GM19397 (cell line): ENCODE results near the gene CRADD.
"Not testable (repeated sequence)": the region's sequence is repeated elsewhere in the genome, so short reads cannot be mapped to it uniquely, and the experiment has no call there.

ENCODE experiments used
- ATAC-seq: cut with Tn5 transposase; IDR thresholded peaks from one replicate; pipeline ENCODE4 v1.9.1; 2021; ENCODE audit warnings: mild to moderate bottlenecking, moderate library complexity; ENCODE audit not compliant: unreplicated experiment

Gene CRADD

GRCh38 chr12:93754859-93755258 is 77.7 kb downstream of the CRADD start:
- ATAC-seq: not testable (repeated sequence)

- no peak for ATAC-seq
Observed at GRCh38 chr12:93756288-93756687, 79.1 kb downstream of the CRADD start.

GRCh38 chr12:93757792-93758694 is 80.9 kb downstream of the CRADD start:
- no peak for ATAC-seq

GRCh38 chr12:93758801-93759373 is 81.7 kb downstream of the CRADD start:
- ATAC-seq: no peak

DNA sequence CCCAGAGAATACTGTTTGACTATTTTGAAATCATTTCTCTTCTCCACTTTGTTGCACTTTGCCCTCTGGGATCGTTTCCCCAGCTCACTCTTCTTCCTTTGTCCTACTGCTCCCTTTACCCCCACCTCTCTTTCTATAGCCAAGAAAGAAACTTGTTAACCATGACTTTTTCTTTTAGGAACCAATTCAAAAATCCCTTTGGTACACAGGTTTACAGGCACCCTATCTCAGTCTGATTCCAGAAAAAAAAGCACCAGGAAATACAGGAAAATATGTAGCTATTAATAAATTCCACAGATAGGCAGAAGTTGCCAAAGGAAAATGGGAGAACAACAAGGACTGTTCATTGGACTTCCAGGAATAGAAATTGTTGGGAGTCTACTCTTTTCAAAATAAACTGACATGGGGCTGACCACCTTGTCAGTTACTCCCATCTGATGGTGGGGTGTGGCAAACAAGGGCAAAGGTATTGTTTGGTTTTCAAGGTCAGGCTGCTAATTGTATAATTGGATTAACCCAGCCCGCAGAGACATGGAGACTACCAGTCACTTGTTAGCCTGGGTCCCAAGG is 82.4 kb downstream of the CRADD start:
- ATAC-seq: no peak

DNA sequence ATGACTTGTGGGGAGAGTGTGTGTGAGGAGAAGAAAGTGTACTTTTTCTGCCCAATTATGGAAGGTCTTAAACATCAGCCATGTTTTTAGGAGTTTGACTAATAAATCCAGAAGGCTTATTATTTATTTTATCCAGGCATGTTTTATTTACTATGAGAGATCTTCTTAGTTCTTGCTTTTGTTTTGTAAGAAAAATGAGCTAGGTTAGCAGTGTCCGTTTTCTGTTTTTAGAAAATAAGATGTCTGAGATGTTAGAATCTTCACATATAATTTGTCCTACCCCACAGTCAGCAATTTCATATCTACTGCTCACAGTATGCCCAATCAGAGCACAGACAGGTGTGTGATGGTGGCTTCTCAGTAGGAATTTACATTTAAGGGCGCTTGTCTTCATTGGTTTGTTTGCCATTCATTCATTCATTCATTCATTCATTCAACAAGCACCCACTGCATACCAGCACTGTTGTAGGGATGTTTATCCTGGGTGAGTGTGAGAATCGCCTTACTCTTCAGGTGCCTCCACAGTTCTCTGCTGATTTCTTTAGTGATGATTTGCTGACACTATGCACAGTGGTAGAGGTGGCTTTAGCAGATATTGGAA is 83.2 kb downstream of the CRADD start:
- ATAC-seq: no peak

DNA sequence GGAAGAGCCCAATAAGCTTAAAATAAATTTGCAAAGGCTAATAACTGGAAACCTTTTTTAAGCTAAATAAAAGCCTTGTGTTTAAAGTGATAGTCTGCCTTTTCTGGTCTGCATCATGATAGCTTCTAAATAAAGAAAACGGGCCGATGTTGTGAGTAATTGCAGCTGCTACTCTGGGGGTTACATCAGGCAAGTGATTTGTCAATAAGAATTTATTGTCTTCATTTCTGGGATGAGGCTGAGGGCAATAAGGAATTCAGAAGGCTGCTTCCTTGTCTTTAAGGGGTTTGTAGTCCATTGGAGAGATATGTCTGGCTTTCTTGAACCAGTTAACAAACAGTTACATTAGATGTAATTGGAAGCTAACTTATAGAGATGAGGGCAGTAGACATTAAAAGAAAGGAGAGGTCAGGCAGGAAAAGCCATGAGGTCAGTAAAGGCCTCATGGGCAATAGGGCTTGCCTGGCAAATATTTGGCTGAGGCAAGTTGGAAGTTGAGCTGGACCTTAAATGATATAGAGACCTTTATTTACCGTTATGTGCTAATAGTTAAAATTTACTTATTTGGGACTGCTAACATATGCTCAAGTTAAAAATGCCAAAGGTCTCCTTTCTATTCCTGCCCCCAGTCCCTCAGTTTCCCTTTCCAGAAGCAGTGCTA is 85.0 kb downstream of the CRADD start:
- no peak for ATAC-seq

DNA sequence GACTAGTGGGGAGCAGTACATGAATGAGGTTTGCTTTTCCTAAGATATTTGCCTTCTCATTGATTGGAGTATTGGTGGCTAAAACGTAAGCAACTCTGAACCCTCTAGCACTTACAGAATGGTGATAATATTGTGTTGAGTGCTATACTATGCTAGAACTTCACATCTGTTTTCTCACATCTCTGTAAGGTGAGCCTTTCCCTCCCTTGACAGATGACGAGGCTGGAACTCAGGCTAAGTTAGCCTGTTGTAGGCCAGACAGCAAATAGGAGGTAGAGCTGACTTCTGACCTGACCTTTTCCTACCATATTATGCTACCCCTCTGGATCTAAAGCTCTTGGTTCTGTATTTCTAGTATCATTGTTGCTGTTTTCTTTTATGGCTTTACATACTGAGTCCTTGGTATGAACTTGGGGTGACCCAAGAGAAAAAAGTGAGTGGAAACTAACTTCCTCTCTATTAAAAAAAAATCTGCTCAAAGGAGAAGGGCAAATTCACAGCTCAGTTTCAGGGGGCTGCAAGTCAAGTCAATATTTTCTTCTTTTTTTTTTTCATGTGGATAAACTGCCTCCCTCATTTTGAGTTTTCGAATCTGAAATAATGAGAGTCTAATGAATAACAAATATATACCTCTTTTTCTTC is 85.9 kb downstream of the CRADD start:
- ATAC-seq: no peak

DNA sequence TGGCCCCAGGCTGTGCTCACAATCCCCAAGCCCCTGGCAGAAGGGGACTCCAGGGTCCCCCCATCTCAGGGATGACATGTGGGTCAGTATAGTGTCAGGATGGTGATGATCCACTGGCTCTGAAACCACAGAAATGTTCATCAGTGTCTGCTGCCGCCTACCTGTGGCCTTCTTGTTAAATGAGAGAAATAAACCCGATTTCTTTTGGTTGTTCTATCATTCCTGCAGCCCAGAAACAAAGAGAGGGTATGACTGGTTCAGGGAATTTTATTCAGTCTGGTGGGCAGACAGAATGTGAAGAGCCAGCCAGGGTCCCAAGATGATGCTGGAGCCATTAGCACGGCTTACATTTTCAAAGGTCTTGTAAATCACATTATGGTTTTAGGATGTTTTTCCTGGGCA is 86.6 kb downstream of the CRADD start:
- ATAC-seq: no peak

DNA sequence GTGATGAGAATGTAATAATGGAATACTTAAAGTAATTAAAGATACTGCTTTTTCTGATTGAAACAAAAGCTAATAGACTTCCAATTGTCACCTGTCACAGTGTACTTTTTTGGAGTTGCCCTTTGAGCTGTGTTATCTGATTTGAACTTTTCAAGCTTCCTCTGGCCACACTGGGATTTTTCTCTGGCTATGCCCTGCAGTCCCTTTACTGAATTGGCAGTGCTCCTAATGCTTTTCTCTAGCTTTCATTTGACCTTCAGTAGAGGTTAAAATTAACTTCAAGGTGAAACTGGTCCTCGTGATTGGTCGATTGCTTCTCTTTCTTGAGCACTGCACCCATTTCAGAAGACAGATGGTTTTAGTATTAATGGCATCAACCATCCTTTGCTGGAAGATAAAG is 89.2 kb downstream of the CRADD start:
- ATAC-seq: no peak

DNA sequence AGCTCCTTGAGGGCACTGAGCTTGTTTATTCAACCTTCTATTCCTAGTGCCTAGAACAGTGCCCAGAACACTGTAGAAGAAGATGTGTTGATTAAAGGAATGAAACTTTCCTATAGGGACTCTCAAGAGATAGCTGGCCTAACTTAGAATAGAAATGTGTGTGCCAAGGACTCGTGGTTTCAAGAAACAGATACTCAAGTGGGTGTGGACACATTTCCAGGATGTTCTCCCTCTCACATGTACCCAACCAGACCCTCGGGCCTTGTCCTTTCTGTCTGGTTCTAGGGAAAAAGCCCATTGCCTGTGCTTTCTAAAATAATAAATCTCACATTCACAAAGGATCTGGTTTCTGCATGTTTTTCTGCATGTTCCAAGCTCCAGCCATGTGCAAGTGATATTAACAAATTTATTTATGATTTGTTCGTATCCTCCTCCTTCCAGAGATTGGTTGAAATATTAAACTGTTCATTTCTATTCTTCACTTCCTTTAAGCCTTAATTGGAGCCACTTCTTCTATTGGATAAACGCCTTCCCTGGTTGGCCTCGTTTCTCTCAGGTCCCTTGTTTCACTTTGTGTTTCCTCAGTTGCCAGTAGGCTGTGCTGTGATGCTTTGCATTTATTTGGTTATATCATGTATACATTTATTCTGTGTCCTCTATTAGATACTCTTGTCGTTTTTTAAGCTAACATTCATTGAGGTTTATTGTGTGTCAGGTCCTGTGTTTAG is 89.8 kb downstream of the CRADD start:
- ATAC-seq: no peak

DNA sequence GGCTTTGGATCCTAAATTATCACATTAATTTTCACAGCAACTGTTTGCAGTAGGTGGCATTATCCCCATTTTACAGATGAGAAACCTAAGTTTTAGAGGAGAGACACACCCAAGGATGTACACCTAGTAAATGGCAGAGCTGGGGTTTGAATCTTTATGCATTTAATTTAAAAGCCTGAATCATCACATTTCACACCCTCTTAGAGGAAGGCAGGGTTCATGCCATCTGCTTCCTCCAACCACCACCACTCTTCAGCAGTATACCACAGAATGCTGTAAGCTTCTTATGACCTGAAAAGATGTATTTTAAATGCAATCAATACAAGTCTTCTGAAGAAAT is 90.3 kb downstream of the CRADD start:
- no peak for ATAC-seq

DNA sequence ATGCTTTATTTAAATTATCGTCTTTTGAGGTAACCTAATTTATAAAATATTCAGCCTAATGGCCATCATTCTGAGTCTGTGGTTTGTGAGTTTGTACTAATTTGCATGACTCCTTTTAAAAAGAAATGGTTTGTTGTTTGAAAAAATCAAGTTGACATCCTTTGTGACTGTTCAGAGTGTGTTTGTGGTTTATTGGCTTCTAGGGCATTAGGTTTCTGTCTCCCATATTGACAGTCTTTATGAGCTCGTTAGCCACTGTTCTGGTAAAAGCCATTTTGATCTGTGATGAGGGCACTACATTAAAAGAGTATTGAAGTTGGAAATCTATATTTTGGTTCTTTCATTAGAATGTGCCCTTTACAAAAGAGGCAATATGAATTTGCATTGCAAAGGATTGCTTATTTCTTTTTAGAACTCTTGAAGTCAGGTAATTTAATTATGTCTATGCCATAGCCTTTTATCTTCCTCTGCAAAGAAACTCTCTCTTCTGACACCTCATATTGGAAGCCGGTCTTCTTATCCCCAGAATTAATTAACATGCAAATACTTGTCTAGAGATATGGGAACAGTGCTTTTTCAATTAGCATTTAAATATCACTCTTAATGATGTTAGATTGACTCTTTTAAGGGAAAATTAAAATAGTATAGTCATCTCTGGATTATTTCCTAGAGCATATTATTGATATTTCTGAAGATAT is 95.0 kb downstream of the CRADD start:
- ATAC-seq: no peak

- no peak for ATAC-seq
Observed at GRCh38 chr12:93773122-93773871, 96.1 kb downstream of the CRADD start.

GRCh38 chr12:93776581-93777018 is 99.4 kb downstream of the CRADD start:
- no peak for ATAC-seq

DNA sequence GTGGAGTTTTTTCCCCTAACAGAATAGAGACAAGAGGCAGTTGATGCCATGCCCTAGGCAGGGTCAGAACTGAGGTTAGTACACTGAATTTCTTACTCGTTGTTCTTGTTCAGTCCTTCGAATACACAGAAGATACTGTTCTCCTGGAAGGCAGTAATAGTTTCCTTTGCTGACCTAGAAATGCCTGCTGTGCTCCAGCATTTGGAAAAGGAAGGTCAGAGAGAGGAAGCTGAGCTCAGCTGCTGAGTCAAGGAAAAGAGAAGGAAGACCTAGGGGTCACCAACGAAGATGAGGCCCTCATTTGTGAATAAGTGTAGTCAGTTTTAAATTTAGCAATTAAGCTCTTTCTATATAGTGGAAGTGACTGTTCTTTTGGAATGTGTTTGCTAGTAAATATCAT is 100.1 kb downstream of the CRADD start:
- ATAC-seq: no peak

- ATAC-seq: no peak
Observed at GRCh38 chr12:93778306-93778705, 101.1 kb downstream of the CRADD start.

- no peak for ATAC-seq
Observed at GRCh38 chr12:93778766-93779165, 101.6 kb downstream of the CRADD start.

DNA sequence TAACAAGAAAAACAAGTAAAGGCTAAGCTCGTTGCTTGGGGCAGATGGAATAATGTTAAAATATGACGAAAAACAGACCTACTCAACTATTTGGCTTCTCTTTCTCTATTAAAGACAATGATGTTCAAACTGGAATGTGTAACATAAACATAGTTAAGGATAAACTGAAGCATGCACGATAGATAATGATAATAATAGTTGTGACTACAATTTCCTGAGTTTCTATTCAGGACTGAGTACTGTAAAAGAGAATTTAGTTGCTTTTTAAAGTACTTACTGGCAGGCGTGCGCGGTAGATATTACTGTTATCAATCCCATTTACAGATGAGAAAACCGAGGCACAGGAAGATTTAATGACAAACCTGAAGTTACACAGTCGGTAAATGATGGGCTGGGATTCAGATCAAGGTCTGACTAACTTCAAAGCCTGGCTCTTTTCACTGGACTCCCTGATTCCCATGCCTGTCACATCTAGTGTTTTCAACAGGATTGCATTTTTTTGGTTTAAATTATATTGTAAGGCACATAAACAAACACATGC is 103.0 kb downstream of the CRADD start:
- ATAC-seq: no peak
